Measurements from ENCODE around the gene RFXANK. TPM values are rescaled to one million over a fixed set of nuclear protein-coding genes. Genes with fewer than 3 reads are reported as not detected.

Gene RFXANK
- total RNA-seq, 1 experiment from 2014 or later, result 81.8 TPM

- Histone ChIP-seq H3K4me2 (ENCODE audit: insufficient read depth, insufficient read length, low read length) (no peak overlapping the region), H3K4ac (ENCODE audit: low read depth, low read length) (no peak overlapping the region), H3K14ac (ENCODE audit: insufficient read depth, low read length) (no peak overlapping the region), H3K18ac (ENCODE audit: insufficient read length, low read depth, low read length) (no peak overlapping the region), H3K79me2 (ENCODE audit: insufficient read depth, low read length) (no peaks in the 10 kb centered on the region), H2AK5ac (ENCODE audit: insufficient read length, low read length) (no peak overlapping the region), H3K79me1 (ENCODE audit: insufficient read depth, low read depth, low read length, poor library complexity, severe bottlenecking) (no peaks in the 10 kb centered on the region), H3K9me3 (ENCODE audit: control insufficient read depth, low read depth, low read length) (no peaks in the 10 kb centered on the region), H2AFZ (ENCODE audit: low read length) (no peak overlapping the region), H3K23me2 (ENCODE audit: insufficient read length, low read depth, low read length, poor library complexity, severe bottlenecking) (no peaks in the 10 kb centered on the region), H4K20me1 (ENCODE audit: control insufficient read depth, insufficient read depth, insufficient read length) (no peaks in the 10 kb centered on the region), H3K27ac (ENCODE audit: insufficient read length, low read depth, low read length) (no peak overlapping the region), H4K8ac (replicated peaks; ENCODE audit: insufficient read length, low read depth, low read length) (no peak overlapping the region), H2BK15ac (ENCODE audit: low read depth, low read length) (no peak overlapping the region), H2BK5ac (ENCODE audit: insufficient read length, low read length) (no peak overlapping the region), H4K91ac (ENCODE audit: insufficient read length, low read depth, low read length) (no peak overlapping the region), H3T11ph (ENCODE audit: low read length) (no peak overlapping the region), H4K5ac (ENCODE audit: insufficient read length, low read depth, low read length) (no peak overlapping the region), H3K27me3 (ENCODE audit: insufficient read depth, low read length) (no peaks in the 10 kb centered on the region), H3K56ac (ENCODE audit: insufficient read length, low read depth, low read length) (no peak overlapping the region), H3K23ac (ENCODE audit: insufficient read length, low read depth, low read length) (no peak overlapping the region), H3K9ac (ENCODE audit: extremely low read depth, insufficient read length, low read length) (no peak overlapping the region), H3K4me1 (ENCODE audit: insufficient read depth, low read length) (no peaks in the 10 kb centered on the region), H2BK12ac (ENCODE audit: insufficient read length, low read depth, low read length) (no peak overlapping the region), H2BK120ac (ENCODE audit: low read depth, low read length, poor library complexity, severe bottlenecking) (no peak overlapping the region), H2BK20ac (ENCODE audit: low read depth, low read length, poor library complexity, severe bottlenecking) (no peak overlapping the region)
- no peak for DNase-seq
- H3K27me3 Mint-ChIP-seq (ENCODE audit: low read depth), result peaks cover 19% of the 10 kb centered on the region
- H3K36me3 Mint-ChIP-seq (ENCODE audit: insufficient read depth in 1 of 3, low read depth in 3 of 3), result no peaks in the 10 kb centered on the region
- TF ChIP-seq CTCF (conservative IDR thresholded peaks at IDR 0.05), result no peak
- H3K27ac Mint-ChIP-seq, result no peak overlapping the region
- H3K9me3 Mint-ChIP-seq, result no peaks in the 10 kb centered on the region; a peak in 1 of 5 replicates
- no peaks in the 10 kb centered on the region; a peak in 1 of 4 replicates for H3K4me1 Mint-ChIP-seq
- WGBS (ENCODE audit: extremely low coverage, insufficient read length, low lambda C conversion rate), result no CpG with 5 or more reads among the region's 7 CpGs
- H3K4me3 Mint-ChIP-seq, result no peak overlapping the region
These were observed 45.2 kb upstream of the RFXANK start for GRCh38 chr19:19146865-19147264.
